Measurements from ENCODE around the gene SPSB2.

Gene SPSB2

GRCh38 chr12:6851921-6852650, 21.0 kb downstream of the SPSB2 start, which contains the start of gene USP5:
USP5 (plus strand) TSS chr12:6852150; CDS start chr12:6852180, 30 bp downstream.
- peak; percentile 96 for DNase-seq (ENCODE audit: low read depth)

GRCh38 chr12:6851153-6851920, 21.8 kb downstream of the SPSB2 start, which contains the start of gene CDCA3:
CDCA3 (minus strand) TSS chr12:6851286; CDS start chr12:6850952, 334 bp downstream.
- peak; percentile 72 for DNase-seq (ENCODE audit: low read depth)

- DNase-seq (ENCODE audit: low read depth) = no peak
These were observed 22.3 kb downstream of the SPSB2 start for GRCh38 chr12:6850796-6851152.

- no peak for DNase-seq (ENCODE audit: low read depth)
These were observed 23.0 kb downstream of the SPSB2 start for GRCh38 chr12:6849976-6850560.

GRCh38 chr12:6849427-6849826, 23.7 kb downstream of the SPSB2 start:
- no peak for DNase-seq (ENCODE audit: low read depth)

- DNase-seq (ENCODE audit: low read depth) = no peak
These were observed 25.4 kb downstream of the SPSB2 start for GRCh38 chr12:6847676-6848075.

GRCh38 chr12:6846316-6846869, 26.7 kb downstream of the SPSB2 start:
- no peak for DNase-seq (ENCODE audit: low read depth)

GRCh38 chr12:6845395-6845794, 27.7 kb downstream of the SPSB2 start:
- no peak for DNase-seq (ENCODE audit: low read depth)

GRCh38 chr12:6843118-6843902, 29.8 kb downstream of the SPSB2 start:
- DNase-seq (ENCODE audit: low read depth) = no peak

GRCh38 chr12:6842075-6842474, 31.0 kb downstream of the SPSB2 start:
- no peak for DNase-seq (ENCODE audit: low read depth)

GRCh38 chr12:6840761-6841515, 32.2 kb downstream of the SPSB2 start, which contains the start of gene GNB3:
GNB3 (plus strand) TSS chr12:6840925; CDS start chr12:6841288, 363 bp downstream.
- no peak for DNase-seq (ENCODE audit: low read depth)

- DNase-seq (ENCODE audit: low read depth) = no peak
These were observed 32.8 kb downstream of the SPSB2 start for GRCh38 chr12:6840330-6840729.

- DNase-seq (ENCODE audit: low read depth) = no peak
These were observed 33.5 kb downstream of the SPSB2 start for GRCh38 chr12:6839482-6840201.

GRCh38 chr12:6838854-6839253, 34.2 kb downstream of the SPSB2 start:
- DNase-seq (ENCODE audit: low read depth) = no peak

GRCh38 chr12:6837370-6838060, 35.6 kb downstream of the SPSB2 start:
- no peak for DNase-seq (ENCODE audit: low read depth)

- no peak for DNase-seq (ENCODE audit: low read depth)
These were observed 36.3 kb downstream of the SPSB2 start for GRCh38 chr12:6836851-6837250.

GRCh38 chr12:6834873-6835272, 38.2 kb downstream of the SPSB2 start:
- DNase-seq (ENCODE audit: low read depth) = no peak

- no peak for DNase-seq (ENCODE audit: low read depth)
These were observed 38.8 kb downstream of the SPSB2 start for GRCh38 chr12:6834254-6834653.

- no peak for DNase-seq (ENCODE audit: low read depth)
These were observed 39.8 kb downstream of the SPSB2 start for GRCh38 chr12:6833189-6833890.
